Endothelial cell (in vitro differentiated cells): ENCODE measurements around the gene SLC25A24. TPM values are rescaled to one million over a fixed set of nuclear protein-coding genes. Genes with fewer than 3 reads are reported as not detected.

Experiments used
- DNase-seq: peaks from one replicate; pipeline ENCODE4 v3.0.0; 2021; ENCODE audit warnings: low spot score
- H3K27ac Mint-ChIP-seq: one replicate; pipeline ENCODE4 v1.8.0; 2021; ENCODE audit warnings: mixed read lengths, inconsistent platforms; ENCODE audit not compliant: unreplicated experiment
- H3K27me3 Mint-ChIP-seq: one replicate; pipeline ENCODE4 v1.8.0; 2021; ENCODE audit warnings: mild to moderate bottlenecking, moderate library complexity, mixed read lengths, inconsistent platforms; ENCODE audit not compliant: unreplicated experiment
- H3K36me3 Mint-ChIP-seq: one replicate; pipeline ENCODE4 v1.8.0; 2021; ENCODE audit warnings: mild to moderate bottlenecking, low read depth, mixed read lengths, inconsistent platforms; ENCODE audit not compliant: unreplicated experiment
- H3K4me1 Mint-ChIP-seq: one replicate; pipeline ENCODE4 v1.8.0; 2021; ENCODE audit warnings: mild to moderate bottlenecking, mixed read lengths, inconsistent platforms; ENCODE audit not compliant: unreplicated experiment
- H3K4me3 Mint-ChIP-seq: one replicate; pipeline ENCODE4 v1.8.0; 2021; ENCODE audit warnings: mild to moderate bottlenecking, mixed read lengths, inconsistent platforms; ENCODE audit not compliant: unreplicated experiment
- H3K9me3 Mint-ChIP-seq: one replicate; pipeline ENCODE4 v1.8.0; 2021; ENCODE audit warnings: mixed read lengths, inconsistent platforms; ENCODE audit not compliant: unreplicated experiment
- total RNA-seq: library from RNA; stranded (reverse); fragmentation: NEBNext Ultra II Directional; extraction: Animal tissue kit (Norgen Biotek cat#: 25700); gene quantifications from one replicate; pipeline ENCODE4 v1.2.1, GENCODE V29; 2021; ENCODE audit not compliant: unreplicated experiment
- TF ChIP-seq, protein P1 (sequence below): fragments of 200-600 bp; sonication (generic); IDR thresholded peaks from one replicate; pipeline ENCODE4 v1.5.0; 2021; ENCODE audit warnings: antibody characterized with exemption; ENCODE audit not compliant: unreplicated experiment

SLC25A24 gene
- total RNA-seq, 1 donor from 2014 or later = 51.1 TPM

DNA sequence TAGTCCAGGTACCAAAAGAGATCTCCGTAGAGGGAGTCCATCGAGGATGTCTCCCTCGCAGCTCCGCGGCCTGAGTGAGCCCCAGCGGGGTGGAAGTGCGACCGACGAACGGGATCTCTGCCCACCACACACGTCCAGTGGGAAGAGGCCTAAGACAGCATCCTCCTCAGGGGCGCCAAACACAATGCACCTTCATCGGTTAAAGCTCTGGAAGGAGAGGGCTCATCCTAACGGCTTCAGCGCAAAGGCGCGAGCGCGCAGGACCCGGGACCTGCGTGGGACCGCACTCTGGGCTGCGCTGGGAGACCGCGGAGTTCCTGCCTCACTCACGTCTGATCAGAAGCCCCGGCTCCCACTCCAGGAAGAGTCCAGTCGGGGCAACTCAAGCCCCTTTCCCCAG lies 7.6 kb downstream of the SLC25A24 start:
- DNase-seq = no peak
- Mint-ChIP-seq H3K27ac (no peak overlapping the region), H3K27me3 (no peaks in the 10 kb centered on the region), H3K36me3 (peaks cover 67% of the 10 kb centered on the region), H3K9me3 (no peaks in the 10 kb centered on the region), H3K4me3 (no peak overlapping the region), H3K4me1 (peaks cover 10% of the 10 kb centered on the region)
- TF ChIP-seq, protein P1, sequence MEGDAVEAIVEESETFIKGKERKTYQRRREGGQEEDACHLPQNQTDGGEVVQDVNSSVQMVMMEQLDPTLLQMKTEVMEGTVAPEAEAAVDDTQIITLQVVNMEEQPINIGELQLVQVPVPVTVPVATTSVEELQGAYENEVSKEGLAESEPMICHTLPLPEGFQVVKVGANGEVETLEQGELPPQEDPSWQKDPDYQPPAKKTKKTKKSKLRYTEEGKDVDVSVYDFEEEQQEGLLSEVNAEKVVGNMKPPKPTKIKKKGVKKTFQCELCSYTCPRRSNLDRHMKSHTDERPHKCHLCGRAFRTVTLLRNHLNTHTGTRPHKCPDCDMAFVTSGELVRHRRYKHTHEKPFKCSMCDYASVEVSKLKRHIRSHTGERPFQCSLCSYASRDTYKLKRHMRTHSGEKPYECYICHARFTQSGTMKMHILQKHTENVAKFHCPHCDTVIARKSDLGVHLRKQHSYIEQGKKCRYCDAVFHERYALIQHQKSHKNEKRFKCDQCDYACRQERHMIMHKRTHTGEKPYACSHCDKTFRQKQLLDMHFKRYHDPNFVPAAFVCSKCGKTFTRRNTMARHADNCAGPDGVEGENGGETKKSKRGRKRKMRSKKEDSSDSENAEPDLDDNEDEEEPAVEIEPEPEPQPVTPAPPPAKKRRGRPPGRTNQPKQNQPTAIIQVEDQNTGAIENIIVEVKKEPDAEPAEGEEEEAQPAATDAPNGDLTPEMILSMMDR = no peak

DNA sequence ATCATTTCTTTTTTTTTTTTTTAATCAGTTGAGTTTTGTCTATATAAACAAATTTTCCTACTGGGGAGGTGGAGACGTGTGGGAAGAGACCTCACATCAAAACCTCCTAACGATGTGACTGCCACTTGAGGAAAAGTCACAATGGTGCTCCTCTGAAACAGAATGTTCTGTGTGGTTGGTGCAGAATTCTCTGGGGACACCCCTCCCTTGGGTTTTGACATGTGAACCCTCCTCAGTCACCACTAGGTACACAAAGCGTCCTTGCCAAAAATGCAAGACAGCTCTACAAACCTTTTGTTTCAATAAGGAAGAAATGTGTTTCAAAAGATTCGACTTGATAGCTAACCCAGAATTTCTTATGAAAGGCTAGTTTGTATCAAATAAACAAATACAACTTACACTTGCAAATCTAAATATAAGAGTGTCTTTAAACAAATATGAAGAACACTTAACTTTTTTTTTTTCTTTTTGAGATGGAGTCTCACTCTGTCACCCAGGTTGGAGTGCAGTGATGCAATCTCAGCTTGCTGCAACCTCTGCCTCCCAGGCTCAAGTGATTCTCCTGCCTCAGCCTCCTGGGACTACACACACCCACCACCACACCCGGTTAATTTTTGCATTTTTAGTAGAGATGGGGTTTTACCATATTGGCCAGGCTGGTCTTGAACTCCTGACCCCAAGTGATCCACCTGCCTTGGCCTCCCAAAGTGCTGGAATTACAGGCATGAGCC lies 9.3 kb downstream of the SLC25A24 start:
- H3K27me3 Mint-ChIP-seq = no peaks in the 10 kb centered on the region
- DNase-seq = no peak
- no peak overlapping the region for H3K4me3 Mint-ChIP-seq
- H3K27ac Mint-ChIP-seq = no peak overlapping the region
- no peaks in the 10 kb centered on the region for H3K4me1 Mint-ChIP-seq
- H3K9me3 Mint-ChIP-seq = no peaks in the 10 kb centered on the region
- TF ChIP-seq, protein P1 = no peak
- peaks cover 56% of the 10 kb centered on the region for H3K36me3 Mint-ChIP-seq

- Mint-ChIP-seq H3K27me3 (no peaks in the 10 kb centered on the region), H3K4me1 (no peaks in the 10 kb centered on the region), H3K27ac (no peak overlapping the region), H3K36me3 (peaks cover 55% of the 10 kb centered on the region), H3K4me3 (peak overlapping the region; percentile 14), H3K9me3 (no peaks in the 10 kb centered on the region)
- TF ChIP-seq, protein P1 = no peak
- no peak for DNase-seq
Measured at GRCh38 chr1:108190001-108190634, 10.0 kb downstream of the SLC25A24 start.

- TF ChIP-seq, protein P1 = no peak
- Mint-ChIP-seq H3K4me1 (no peaks in the 10 kb centered on the region), H3K9me3 (no peaks in the 10 kb centered on the region), H3K27ac (no peak overlapping the region), H3K36me3 (peaks cover 56% of the 10 kb centered on the region), H3K27me3 (no peaks in the 10 kb centered on the region), H3K4me3 (peak overlapping the region; percentile 48)
- DNase-seq = no peak
Measured at GRCh38 chr1:108188801-108189200, 11.3 kb downstream of the SLC25A24 start.
